ENCODE results near the gene PGM5. TPM values are rescaled to one million over a fixed set of nuclear protein-coding genes. Genes with fewer than 3 reads are reported as not detected.
"Not testable (repeated sequence)": the region's sequence is repeated elsewhere in the genome, so short reads cannot be mapped to it uniquely, and the experiment has no call there.

Gene PGM5
- total RNA-seq, 2 experiments from 2014 or later, result not detected

DNA sequence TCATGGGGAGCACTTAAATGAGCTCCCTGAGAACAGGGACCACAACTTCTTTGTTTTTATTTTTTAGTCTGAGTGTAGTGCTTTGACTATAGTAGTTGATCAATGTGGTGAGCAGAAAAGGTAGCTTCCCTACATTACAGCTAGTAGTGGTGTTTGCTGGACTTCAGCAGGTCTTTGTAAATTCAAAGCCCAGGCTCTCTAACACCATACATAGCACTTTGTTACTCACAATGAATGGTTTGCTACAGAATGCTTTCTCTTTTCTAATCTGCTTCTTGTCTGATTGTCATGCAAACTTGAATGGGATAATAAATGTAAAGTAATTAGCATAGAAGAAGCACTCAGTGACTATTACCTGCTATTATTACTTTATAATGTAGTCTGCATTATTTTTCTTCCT is 55.5 kb downstream of the PGM5 start:
- H3K9me3 Mint-ChIP-seq, DNase-seq, H3K4me1 Mint-ChIP-seq, H3K4me3 Mint-ChIP-seq, H3K36me3 Mint-ChIP-seq, H3K27ac Mint-ChIP-seq: not testable (repeated sequence)
- H3K27me3 Mint-ChIP-seq, result peaks cover 15% of the 10 kb centered on the region

DNA sequence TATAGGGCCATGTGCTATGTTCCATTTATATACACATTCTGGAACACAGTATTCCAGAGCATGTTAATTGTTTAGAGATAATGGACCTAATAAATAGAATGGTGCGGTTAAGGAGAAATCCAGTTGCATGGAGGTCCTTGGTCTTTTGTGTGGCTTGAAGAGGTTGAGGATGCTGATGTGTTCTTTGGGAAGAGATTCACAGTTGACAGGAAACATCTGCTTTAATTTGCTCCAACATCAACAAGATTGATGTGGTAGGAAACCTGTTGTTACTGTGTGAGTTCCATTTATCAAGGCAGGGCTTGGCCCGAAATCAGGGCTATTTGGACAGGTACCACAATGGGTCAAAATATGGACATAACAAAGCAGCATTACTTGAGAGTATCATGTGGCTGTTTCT is 56.3 kb downstream of the PGM5 start:
- H3K27me3 Mint-ChIP-seq, result peaks cover 11% of the 10 kb centered on the region

DNA sequence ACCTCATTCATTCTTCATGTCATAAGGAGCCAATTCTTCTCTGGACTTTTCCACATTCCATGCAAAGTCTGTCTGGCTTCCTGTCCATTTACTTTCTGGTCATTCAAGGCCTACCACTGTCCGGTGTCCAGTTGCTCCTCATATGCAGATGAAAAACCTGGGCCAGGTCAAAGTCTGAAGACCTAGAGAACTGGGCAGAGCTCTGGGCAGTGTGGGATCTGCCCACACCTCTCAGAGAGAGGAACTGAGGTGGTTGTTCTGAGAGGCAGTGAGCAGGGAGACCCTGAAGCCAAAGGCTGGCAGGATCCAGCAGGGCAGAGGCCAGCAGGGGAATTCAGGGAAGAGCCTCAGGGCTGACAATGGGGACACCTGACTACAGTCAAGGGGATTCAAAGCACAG is 58.7 kb downstream of the PGM5 start:
- DNase-seq, H3K4me3 Mint-ChIP-seq, H3K27ac Mint-ChIP-seq, H3K4me1 Mint-ChIP-seq, H3K36me3 Mint-ChIP-seq, H3K9me3 Mint-ChIP-seq: not testable (repeated sequence)
- H3K27me3 Mint-ChIP-seq, result peaks cover 11% of the 10 kb centered on the region

More for the DNA sequence above, 56.3 kb downstream of the PGM5 start:
- not testable (repeated sequence) for H3K36me3 Mint-ChIP-seq, DNase-seq, H3K9me3 Mint-ChIP-seq, H3K27ac Mint-ChIP-seq, H3K4me3 Mint-ChIP-seq, H3K4me1 Mint-ChIP-seq

DNA sequence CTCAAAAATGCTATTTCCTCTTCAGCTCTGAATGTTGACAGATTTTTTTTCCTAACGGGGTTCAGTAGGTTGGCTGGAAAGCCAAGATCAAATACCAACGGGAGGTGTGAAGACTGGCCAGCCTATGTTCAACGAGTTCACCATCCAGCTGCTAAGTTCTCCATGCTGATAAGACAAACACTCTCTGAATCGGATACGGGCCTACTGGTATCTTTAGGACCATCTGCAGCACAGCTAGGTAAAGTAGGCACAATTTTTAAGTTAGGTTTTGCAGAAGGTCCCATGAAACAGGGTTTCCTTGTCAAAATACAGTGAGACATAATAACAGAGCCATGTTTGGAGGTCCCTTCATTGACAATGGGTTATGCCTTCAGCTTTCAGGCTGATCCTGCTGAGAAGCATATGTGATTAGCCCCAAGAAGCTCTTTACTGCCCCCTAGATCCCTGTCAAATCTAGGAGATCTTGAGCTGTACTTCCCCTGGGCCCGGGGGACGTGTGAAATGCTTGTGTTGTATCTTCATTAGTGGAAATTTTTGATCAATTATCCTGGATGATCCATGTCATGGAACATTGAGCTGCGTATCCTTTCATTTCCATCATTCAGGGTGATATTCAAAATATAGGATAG is 60.6 kb downstream of the PGM5 start:
- Mint-ChIP-seq H3K36me3 (no peaks in the 10 kb centered on the region), H3K9me3 (no peaks in the 10 kb centered on the region), H3K4me3 (no peak overlapping the region), H3K27ac (no peak overlapping the region), H3K27me3 (peaks cover 11% of the 10 kb centered on the region), H3K4me1 (no peaks in the 10 kb centered on the region)
- DNase-seq, result no peak

DNA sequence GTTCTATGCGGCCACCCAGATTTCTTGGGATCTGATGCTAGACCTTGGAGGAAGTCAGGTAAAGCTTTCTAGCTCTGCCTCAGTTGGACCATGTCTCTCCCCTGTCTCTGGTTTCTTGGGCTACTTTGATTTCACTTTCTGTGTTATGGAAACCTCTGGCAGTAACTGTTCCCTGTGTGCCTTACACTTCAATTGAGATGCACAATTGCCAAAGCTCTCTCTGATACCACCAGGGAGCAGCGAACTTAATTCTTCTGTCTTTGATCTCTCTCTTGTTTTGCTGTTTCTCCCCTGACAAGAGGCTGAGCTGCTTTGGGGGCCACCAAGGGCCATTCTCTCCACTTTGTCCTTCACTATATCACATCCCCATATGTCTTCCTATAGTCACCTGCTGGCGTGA is 61.4 kb downstream of the PGM5 start:
- Mint-ChIP-seq H3K9me3 (no peaks in the 10 kb centered on the region), H3K4me3 (no peak overlapping the region), H3K4me1 (no peaks in the 10 kb centered on the region), H3K27ac (no peak overlapping the region), H3K27me3 (peaks cover 11% of the 10 kb centered on the region), H3K36me3 (no peaks in the 10 kb centered on the region)
- DNase-seq, result no peak

DNA sequence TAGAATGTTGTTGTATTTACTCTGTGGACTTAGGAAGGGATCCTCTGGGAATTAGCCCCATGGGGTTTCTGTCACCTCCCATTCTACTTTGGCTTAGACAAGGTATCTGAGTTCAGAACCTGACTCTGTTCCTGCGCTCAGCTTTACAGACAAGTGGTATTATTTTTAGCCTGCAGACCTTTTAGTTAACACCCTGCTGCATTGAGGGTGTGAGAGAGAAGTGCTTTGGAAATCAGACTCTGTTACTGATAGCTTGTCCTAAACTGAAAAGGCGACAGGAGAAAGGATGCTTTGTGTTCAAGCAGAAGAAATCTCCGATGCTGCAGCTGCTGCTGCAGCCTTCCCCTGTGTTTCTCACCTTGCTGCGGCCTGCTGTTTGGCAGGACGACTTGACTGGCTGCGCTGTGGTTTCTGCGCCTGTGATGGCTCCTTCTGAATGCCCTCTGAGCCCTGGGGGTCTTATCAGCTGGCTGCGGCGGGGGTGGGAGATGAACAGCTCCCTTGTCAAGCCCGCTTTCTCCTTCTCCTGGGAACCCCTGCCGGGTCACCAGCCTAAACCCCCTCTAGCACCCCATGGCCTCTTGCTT is 61.9 kb downstream of the PGM5 start:
- no peak overlapping the region for H3K27ac Mint-ChIP-seq
- H3K4me1 Mint-ChIP-seq, result no peaks in the 10 kb centered on the region
- H3K4me3 Mint-ChIP-seq, result no peak overlapping the region
- H3K36me3 Mint-ChIP-seq, result no peaks in the 10 kb centered on the region
- H3K27me3 Mint-ChIP-seq, result peaks cover 6% of the 10 kb centered on the region
- no peaks in the 10 kb centered on the region for H3K9me3 Mint-ChIP-seq
- DNase-seq, result no peak

DNA sequence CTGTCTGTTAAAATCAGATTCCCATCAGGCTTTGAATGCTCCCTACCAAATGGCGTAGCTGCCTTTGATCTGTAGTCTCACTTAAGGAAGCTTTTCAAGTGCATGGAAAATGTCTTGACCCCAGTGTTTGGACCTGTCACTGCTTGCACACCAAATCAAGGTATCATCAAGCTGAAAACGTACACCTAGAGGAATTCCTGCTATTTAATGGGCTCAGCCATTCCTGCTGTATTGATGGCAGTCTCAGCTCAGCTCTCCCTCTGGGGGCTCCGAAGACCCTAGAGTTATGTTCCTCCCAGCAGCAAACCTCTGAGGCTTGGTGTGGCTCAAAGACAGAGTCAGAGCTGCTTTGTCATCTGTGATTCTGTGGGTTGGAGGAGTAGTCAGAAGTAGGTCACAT is 63.5 kb downstream of the PGM5 start:
- no peak overlapping the region for H3K27ac Mint-ChIP-seq

DNA sequence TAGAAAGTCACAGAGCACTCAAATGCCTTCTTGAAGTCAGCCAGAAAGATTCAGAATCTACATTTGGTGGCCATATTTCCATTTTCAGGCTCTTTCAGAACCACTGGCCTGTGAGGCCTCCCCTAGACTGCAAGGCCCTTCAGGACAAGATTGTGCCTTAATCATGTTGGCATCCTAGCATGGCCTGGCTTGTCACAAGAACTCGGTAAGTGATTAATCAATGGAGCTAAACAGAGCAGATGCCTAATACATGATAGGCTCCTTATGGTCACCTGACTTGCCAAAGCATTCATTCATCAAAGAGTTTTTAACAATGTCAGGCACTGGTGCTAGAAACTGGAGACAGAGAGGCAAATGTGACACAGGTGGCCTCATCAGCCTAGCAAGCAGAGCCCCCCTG is 70.3 kb downstream of the PGM5 start:
- no peaks in the 10 kb centered on the region for H3K9me3 Mint-ChIP-seq
- no peak overlapping the region for H3K4me3 Mint-ChIP-seq
- no peaks in the 10 kb centered on the region for H3K4me1 Mint-ChIP-seq
- no peak for DNase-seq
- no peaks in the 10 kb centered on the region for H3K36me3 Mint-ChIP-seq
- no peak overlapping the region for H3K27ac Mint-ChIP-seq
- peaks cover 8% of the 10 kb centered on the region for H3K27me3 Mint-ChIP-seq

More for the DNA sequence above, 63.5 kb downstream of the PGM5 start:
- Mint-ChIP-seq H3K36me3 (no peaks in the 10 kb centered on the region), H3K4me1 (no peaks in the 10 kb centered on the region), H3K9me3 (no peaks in the 10 kb centered on the region), H3K27me3 (peaks cover 11% of the 10 kb centered on the region), H3K4me3 (no peak overlapping the region)
- no peak for DNase-seq

DNA sequence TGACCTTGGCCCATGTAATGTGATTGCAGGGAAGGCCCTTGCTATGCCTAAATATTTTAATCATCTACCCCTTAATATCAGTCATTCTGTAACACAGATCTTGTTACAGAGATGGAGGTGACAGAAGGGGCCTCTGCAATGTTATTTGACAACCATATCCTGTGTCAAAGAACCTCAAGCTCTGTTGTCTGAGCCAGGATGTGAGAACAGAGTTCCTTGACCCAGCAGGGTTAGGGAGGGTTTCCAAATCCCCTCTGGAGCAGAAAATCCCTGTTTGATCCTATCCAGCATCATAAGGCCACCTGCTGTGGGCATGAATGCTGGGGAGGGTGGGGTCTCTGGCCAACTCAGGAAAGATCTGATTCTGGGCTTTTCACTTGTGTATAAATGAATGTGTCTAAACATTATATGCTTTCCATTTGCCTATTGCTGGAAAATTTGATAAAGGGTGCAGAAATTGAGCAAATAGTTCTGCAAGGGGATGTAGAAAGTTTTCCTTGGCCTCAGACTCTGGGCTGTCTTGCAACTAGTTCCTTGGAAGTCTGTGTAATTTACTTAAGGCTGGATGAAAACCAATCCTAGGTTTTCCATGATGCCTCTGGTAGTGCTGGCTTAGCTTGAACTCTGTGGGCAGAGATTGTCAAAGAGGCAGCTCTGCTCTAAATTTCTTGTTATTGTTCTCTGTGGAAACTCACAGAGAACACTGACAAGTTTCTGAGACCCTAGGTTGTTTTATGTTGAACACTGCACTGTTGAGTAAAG is 71.0 kb downstream of the PGM5 start:
- Mint-ChIP-seq H3K27ac (no peak overlapping the region), H3K4me1 (no peaks in the 10 kb centered on the region), H3K9me3 (no peaks in the 10 kb centered on the region), H3K4me3 (no peak overlapping the region), H3K36me3 (no peaks in the 10 kb centered on the region), H3K27me3 (peaks cover 8% of the 10 kb centered on the region)
- no peak for DNase-seq

DNA sequence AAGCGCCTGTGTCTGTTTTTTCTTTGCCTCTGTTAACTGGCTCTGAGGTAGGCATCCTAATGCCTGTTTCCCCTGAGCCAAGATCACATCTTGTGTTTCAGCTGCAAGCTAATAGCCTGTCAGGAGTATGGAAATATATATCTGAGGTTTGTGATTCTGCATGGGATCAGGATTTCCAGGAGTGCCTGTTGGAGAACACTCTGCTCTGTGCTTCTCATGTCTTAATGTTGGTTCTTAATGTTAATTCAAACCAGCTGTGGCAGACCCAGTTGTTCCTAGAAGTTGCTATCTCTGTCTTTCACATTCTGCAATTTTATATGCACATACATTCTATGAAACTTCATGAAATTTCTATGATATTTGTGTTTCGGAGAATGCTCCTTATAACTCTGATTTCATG is 72.1 kb downstream of the PGM5 start:
- no peak for DNase-seq
- Mint-ChIP-seq H3K27me3 (peaks cover 8% of the 10 kb centered on the region), H3K9me3 (no peaks in the 10 kb centered on the region), H3K27ac (no peak overlapping the region), H3K36me3 (no peaks in the 10 kb centered on the region), H3K4me1 (no peaks in the 10 kb centered on the region), H3K4me3 (no peak overlapping the region)

DNA sequence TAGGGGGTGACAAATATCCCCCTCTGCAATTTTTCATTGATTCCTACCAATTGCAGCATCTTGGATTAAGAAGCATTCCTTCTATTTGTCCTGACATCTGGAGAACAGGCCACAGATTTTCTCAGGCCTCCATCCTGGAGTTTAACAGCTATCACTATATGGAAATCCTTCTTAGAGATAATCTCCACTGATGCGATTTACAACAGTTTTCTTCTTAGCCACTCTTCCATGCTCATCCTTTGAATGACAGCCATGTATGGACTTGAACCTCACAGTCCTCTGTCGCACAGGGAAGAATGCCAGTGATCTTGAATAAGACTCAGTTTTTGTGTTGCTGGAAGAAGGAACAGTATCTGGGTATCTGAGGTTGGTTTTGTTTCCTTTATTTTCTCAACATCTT is 73.2 kb downstream of the PGM5 start:
- Mint-ChIP-seq H3K9me3 (no peaks in the 10 kb centered on the region), H3K4me3 (no peak overlapping the region), H3K4me1 (no peaks in the 10 kb centered on the region), H3K36me3 (no peaks in the 10 kb centered on the region), H3K27me3 (peaks cover 7% of the 10 kb centered on the region), H3K27ac (no peak overlapping the region)
- DNase-seq, result no peak

DNA sequence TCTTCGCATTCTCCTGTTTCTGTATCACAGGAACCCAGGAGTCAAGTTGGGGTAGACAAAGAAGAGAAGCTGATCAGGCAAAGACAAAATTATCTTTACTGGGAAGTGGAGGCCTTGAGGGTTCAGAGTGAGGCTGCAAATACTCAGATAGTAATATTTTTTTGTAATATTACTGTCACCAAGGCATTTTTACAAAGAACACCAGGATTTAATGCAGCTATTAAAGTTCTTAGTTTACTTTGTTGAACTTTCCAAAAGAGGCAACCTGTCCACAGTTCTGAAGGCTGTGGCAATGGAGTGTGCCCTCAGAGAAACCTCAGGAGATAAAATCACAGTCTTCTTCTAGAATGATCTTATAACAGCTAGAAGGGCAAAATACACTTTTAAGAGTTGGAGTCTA is 74.9 kb downstream of the PGM5 start:
- Mint-ChIP-seq H3K27me3 (peaks cover 8% of the 10 kb centered on the region), H3K9me3 (no peaks in the 10 kb centered on the region)

DNA sequence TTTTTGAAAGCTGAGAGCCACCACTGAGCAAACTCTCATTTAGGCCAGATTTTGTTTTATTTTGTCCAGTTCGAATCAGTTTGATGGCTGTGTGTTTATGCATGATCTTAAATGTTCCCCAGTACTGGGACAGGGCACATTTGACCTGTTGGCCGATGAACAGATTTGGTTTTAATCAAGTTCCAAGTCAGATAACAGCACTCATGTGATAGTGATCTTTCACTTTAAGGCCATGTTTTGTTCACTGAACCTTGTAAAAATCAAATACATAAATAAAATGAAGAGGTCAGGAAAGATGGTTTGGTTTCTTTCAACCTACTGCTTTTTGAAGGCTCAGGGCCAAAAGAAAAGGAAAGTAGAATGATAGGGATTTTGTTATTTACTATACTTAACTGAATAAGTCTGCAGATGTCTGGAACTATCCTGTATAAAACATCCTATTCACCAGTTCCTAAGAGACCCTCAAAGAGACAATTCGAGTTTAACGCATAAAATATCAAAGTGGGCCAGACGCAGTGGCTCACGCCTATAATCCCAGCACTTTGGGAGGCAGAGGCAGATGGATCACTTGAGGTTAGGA is 77.2 kb downstream of the PGM5 start:
- Mint-ChIP-seq H3K4me3 (no peak overlapping the region), H3K9me3 (no peaks in the 10 kb centered on the region), H3K4me1 (no peaks in the 10 kb centered on the region), H3K36me3 (no peaks in the 10 kb centered on the region), H3K27me3 (peaks cover 13% of the 10 kb centered on the region), H3K27ac (no peak overlapping the region)
- no peak for DNase-seq

More for the DNA sequence above, 74.9 kb downstream of the PGM5 start:
- Mint-ChIP-seq H3K36me3 (no peaks in the 10 kb centered on the region), H3K27ac (no peak overlapping the region), H3K4me3 (no peak overlapping the region), H3K4me1 (no peaks in the 10 kb centered on the region)
- no peak for DNase-seq

DNA sequence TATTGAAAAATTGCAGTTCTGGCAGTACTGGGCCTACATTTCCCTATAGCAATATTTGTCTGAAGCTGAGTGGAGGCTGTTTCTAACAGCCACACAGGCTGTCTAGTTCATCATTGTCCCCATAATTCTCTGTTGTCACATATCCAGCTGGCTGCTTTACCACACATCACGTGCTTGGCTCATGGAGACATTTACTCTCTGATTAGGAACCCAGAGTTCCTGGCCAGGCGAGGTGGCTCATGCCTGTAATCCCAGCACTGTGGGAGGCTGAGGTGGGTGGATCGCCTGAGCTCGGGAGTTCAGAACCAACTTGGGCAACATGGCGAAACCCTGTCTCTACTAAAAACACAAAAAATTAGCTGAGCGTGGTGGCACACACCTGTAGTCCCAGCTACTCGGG is 81.4 kb downstream of the PGM5 start:
- Mint-ChIP-seq H3K36me3 (no peaks in the 10 kb centered on the region), H3K9me3 (peaks cover 7% of the 10 kb centered on the region), H3K4me3 (no peak overlapping the region), H3K4me1 (no peaks in the 10 kb centered on the region), H3K27ac (no peak overlapping the region), H3K27me3 (peaks cover 22% of the 10 kb centered on the region)
- DNase-seq, result no peak

DNA sequence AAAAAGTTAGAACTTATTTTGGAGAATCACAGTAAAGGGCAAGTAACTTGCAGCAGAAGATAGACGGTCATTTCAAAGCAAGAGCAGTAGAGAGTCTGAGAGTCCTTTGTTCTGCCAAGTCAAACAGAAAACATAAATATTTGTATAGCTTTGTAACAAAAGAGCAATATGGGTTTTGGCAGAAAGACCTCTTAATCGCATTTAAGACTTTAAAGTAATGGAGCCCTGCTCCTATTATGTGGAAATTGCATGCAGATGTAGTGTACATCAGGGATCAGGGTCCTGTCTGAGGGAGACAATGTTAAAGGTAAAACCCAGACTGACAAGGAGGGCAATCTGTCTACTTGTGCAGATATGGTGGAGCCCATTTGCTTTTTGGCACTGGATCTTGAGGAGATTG is 87.2 kb downstream of the PGM5 start:
- Mint-ChIP-seq H3K4me1 (no peaks in the 10 kb centered on the region), H3K27me3 (peaks cover 9% of the 10 kb centered on the region), H3K4me3 (no peak overlapping the region), H3K9me3 (peaks cover 7% of the 10 kb centered on the region), H3K36me3 (no peaks in the 10 kb centered on the region), H3K27ac (no peak overlapping the region)
- no peak for DNase-seq

Measured in activated naive CD8-positive, alpha-beta T cell treated with anti-CD3 and anti-CD28 coated beads for 36 hours (primary cell).